ENCODE data around the gene ZBTB46. TPM values are rescaled to one million over a fixed set of nuclear protein-coding genes. Genes with fewer than 3 reads are reported as not detected.

ZBTB46 gene
- total RNA-seq, 1 experiment from 2014 or later, result 10.7 TPM

GRCh38 chr20:63696306-63696627 lies 134.8 kb downstream of the ZBTB46 start:
- peak; percentile 58 for ATAC-seq
- intact Hi-C loops (cut with micrococcal nuclease), result loop anchor here (2.0 to 5.0 kb wide), 5 partner anchors 13 to 261 kb away; partner anchors contain the start of genes PTK6, STMN3 and UCKL1
- Histone ChIP-seq H3K4me3 (replicated peaks in 1 of 2; ENCODE audit: low read depth in 1 of 2, low read length in 2 of 2) (peak overlapping the region; percentile 58 to 69), H3K4me2 (ENCODE audit: low read length) (peak overlapping the region; percentile 78), H3K79me2 (ENCODE audit: insufficient read depth, low read length) (peaks cover 10% of the 10 kb centered on the region; the same call in 1 of the 2 replicates), H3K9me3 (ENCODE audit: control insufficient read depth in 1 of 2, insufficient read depth in 1 of 2, low read depth in 1 of 2, low read length in 2 of 2) (no peaks in the 10 kb centered on the region), H3K9me2 (ENCODE audit: insufficient read depth) (no peaks in the 10 kb centered on the region), H3K27ac (ENCODE audit: low read depth, low read length) (peak overlapping the region; percentile 91), H3K36me3 (ENCODE audit: control insufficient read depth in 1 of 2, insufficient read depth in 2 of 2, low read length in 2 of 2) (peaks cover 0 to 8% of the 10 kb centered on the region in 2 experiments; a peak in 1 of 4 replicates), H2AFZ (ENCODE audit: low read depth, low read length, poor library complexity, severe bottlenecking) (no peak overlapping the region), H3K4me1 (ENCODE audit: control insufficient read depth in 1 of 2, insufficient read depth in 2 of 2, low read length in 2 of 2) (peaks cover 35 to 65% of the 10 kb centered on the region in 2 experiments), H3K27me3 (ENCODE audit: insufficient read depth, low read length) (no peaks in the 10 kb centered on the region), H4K20me1 (ENCODE audit: insufficient read depth) (no peaks in the 10 kb centered on the region), H3K9ac (ENCODE audit: low read length) (peak overlapping the region; percentile 71)
- TF ChIP-seq FOSL1 (IDR thresholded peaks at IDR 0.05; ENCODE audit: low read depth) (no peak), CBX3 (IDR thresholded peaks at IDR 0.05; ENCODE audit: low read depth) (no peak)
- ChIA-PET POLR2A (interaction anchor here (0.6 to 2.3 kb wide), 4 partner anchors 14 to 168 kb away, joined by 3 to 28 read pairs (median 4); partner anchors contain the start of gene TPD52L2), CTCF (interaction anchor here (0.8 kb wide), 1 partner anchor 55 kb away, joined by 4 read pairs; no protein-coding TSS in a partner anchor), RAD21 (ENCODE audit: low non-redundant PET in 1 of 2, low total read pairs in 2 of 2, uncharacterized antibody in 2 of 2, unreplicated experiment in 2 of 2) (interaction anchor here in 1 of 2 experiments (0.6 kb wide), 1 partner anchor 139 kb away, joined by 4 read pairs; no protein-coding TSS in a partner anchor)
- no TSS peak for BruUV-seq (replicated peaks)
- DNase-seq (ENCODE audit: low read depth, low spot score), result peak; percentile 40

- DNase-seq (ENCODE audit: low read depth, low spot score) (no peak), ATAC-seq (no peak)
- Histone ChIP-seq H3K36me3 (ENCODE audit: control insufficient read depth in 1 of 2, insufficient read depth in 2 of 2, low read length in 2 of 2) (peaks cover 0 to 8% of the 10 kb centered on the region in 2 experiments; a peak in 1 of 4 replicates), H3K4me3 (replicated peaks in 1 of 2; ENCODE audit: low read depth in 1 of 2, low read length in 2 of 2) (peak overlapping the region; percentile 58 to 69; a peak in 2 of 4 replicates), H4K20me1 (ENCODE audit: insufficient read depth) (no peaks in the 10 kb centered on the region), H3K79me2 (ENCODE audit: insufficient read depth, low read length) (peaks cover 10% of the 10 kb centered on the region; the same call in 1 of the 2 replicates), H3K9ac (ENCODE audit: low read length) (peak overlapping the region; percentile 71), H3K27me3 (ENCODE audit: insufficient read depth, low read length) (no peaks in the 10 kb centered on the region), H3K4me1 (ENCODE audit: control insufficient read depth in 1 of 2, insufficient read depth in 2 of 2, low read length in 2 of 2) (peaks cover 41 to 65% of the 10 kb centered on the region in 2 experiments), H3K4me2 (ENCODE audit: low read length) (peak overlapping the region; percentile 78), H2AFZ (ENCODE audit: low read depth, low read length, poor library complexity, severe bottlenecking) (no peak overlapping the region), H3K9me3 (ENCODE audit: control insufficient read depth in 1 of 2, insufficient read depth in 1 of 2, low read depth in 1 of 2, low read length in 2 of 2) (no peaks in the 10 kb centered on the region), H3K9me2 (ENCODE audit: insufficient read depth) (no peaks in the 10 kb centered on the region), H3K27ac (ENCODE audit: low read depth, low read length) (peak overlapping the region; percentile 91)
- ChIA-PET CTCF (interaction anchor here (0.8 kb wide), 1 partner anchor 54 kb away, joined by 4 read pairs; no protein-coding TSS in a partner anchor), POLR2A (interaction anchor here (0.6 to 2.3 kb wide), 4 partner anchors 13 to 169 kb away, joined by 3 to 28 read pairs (median 4); partner anchors contain the start of gene TPD52L2), RAD21 (ENCODE audit: low non-redundant PET in 1 of 2, low total read pairs in 2 of 2, uncharacterized antibody in 2 of 2, unreplicated experiment in 2 of 2) (interaction anchor here in 1 of 2 experiments (0.6 kb wide), 1 partner anchor 139 kb away, joined by 4 read pairs; no protein-coding TSS in a partner anchor)
- BruUV-seq (replicated peaks), result no TSS peak
- intact Hi-C loops (cut with micrococcal nuclease), result loop anchor here (2.0 to 5.0 kb wide), 5 partner anchors 13 to 262 kb away; partner anchors contain the start of genes PTK6, STMN3 and UCKL1
- TF ChIP-seq ZFX (IDR thresholded peaks at IDR 0.05) (no peak), RAD21 (IDR thresholded peaks at IDR 0.05; ENCODE audit: low read depth) (no peak), CBX3 (IDR thresholded peaks at IDR 0.05; ENCODE audit: low read depth) (no peak), EZH2phosphoT487 (IDR thresholded peaks at IDR 0.05; ENCODE audit: borderline replicate concordance) (no peak), EZH2 (IDR thresholded peaks at IDR 0.05) (no peak), CTCF (IDR thresholded peaks at IDR 0.05 in 2 of 3, conservative IDR thresholded peaks at IDR 0.05 in 1 of 3; ENCODE audit: borderline replicate concordance in 1 of 3, insufficient read depth in 1 of 3, low read depth in 2 of 3, low read length in 2 of 3) (no peak), REST (IDR thresholded peaks at IDR 0.05; ENCODE audit: low read depth) (no peak), TCF7L2 (IDR thresholded peaks at IDR 0.05; ENCODE audit: borderline replicate concordance, extremely low read depth, insufficient read depth, insufficient read length) (no peak), SIN3A (IDR thresholded peaks at IDR 0.05; ENCODE audit: low read depth) (no peak), ATF3 (IDR thresholded peaks at IDR 0.05) (no peak)
These were observed 135.4 kb downstream of the ZBTB46 start for GRCh38 chr20:63695424-63696305.

Data from HCT116 (cell line).